Measurements from ENCODE around the gene PCDH9. TPM values are rescaled to one million over a fixed set of nuclear protein-coding genes. Genes with fewer than 3 reads are reported as not detected.

Gene PCDH9
- total RNA-seq, 4 donors from 2014 or later = 0.37 to 2.4 (median 1.5) TPM

GRCh38 chr13:66927562-66927961, 302.6 kb downstream of the PCDH9 start:
- intact Hi-C loops (cut with DNase I; ENCODE audit: low total_unique reads) (no loop called here), in situ Hi-C loops (cut with MboI; ENCODE audit: low pct_ligation_motif_present in 1 of 4, low pct_unique_long_range_greater_than_20kb in 1 of 4, low sequenced_read_pairs in 3 of 4) (no loop called here)
- no peaks in the 10 kb centered on the region for H3K36me3 ChIP-seq

DNA sequence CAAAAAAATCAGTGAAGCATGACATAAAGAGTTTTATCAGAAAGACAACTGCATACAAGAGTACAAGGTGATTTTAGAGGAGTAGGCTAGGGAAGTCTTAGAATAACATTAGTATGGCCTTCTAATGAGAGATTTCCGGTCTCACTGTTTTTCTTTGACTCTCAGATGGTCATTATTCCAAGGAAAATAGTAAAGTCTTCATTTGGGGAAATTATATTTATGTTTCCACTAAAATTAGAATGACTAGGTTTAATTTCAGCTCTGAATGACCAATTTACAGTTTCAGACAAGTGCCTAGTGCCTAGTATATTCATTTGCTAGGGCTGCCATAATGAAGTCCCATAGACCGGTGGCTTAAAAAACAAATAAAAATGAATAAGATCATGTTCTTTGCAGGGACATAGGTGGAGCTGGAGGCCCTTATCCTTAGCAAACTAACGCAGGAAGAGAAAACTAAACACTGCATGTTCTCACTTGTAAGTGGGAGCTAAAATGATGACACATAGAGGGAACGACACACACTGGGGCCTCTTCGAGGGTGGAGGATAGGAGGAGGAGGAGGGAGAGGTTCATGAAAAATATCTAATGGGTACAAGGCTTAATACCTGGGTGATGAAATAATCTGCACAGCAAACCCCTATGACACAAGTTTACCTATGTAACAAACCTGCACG, 303.1 kb downstream of the PCDH9 start:
- 66 to 72% methylated on average over 5 to 6 of the region's 6 CpGs for WGBS, 2 donors (ENCODE audit: low coverage in 1 of 2)
- intact Hi-C loops (cut with DNase I; ENCODE audit: low total_unique reads) = no loop called here
- TF ChIP-seq POLR2A (IDR thresholded peaks at IDR 0.05) = no peak
- TF ChIP-seq EP300 (IDR thresholded peaks at IDR 0.05; ENCODE audit: low read depth) = no peak
- TF ChIP-seq CTCF (IDR thresholded peaks at IDR 0.05) = no peak
- no peak for TF ChIP-seq POLR2AphosphoS5 (IDR thresholded peaks at IDR 0.05)

More at GRCh38 chr13:66927562-66927961, 302.6 kb downstream of the PCDH9 start:
- H3K27ac ChIP-seq = no peak overlapping the region
- TF ChIP-seq EP300 (IDR thresholded peaks at IDR 0.05; ENCODE audit: low read depth) (no peak), POLR2AphosphoS5 (IDR thresholded peaks at IDR 0.05) (no peak), CTCF (IDR thresholded peaks at IDR 0.05) (no peak), POLR2A (IDR thresholded peaks at IDR 0.05) (no peak)
- H3K4me1 ChIP-seq = no peaks in the 10 kb centered on the region
- H3K4me3 ChIP-seq = no peak overlapping the region
- H3K9me3 ChIP-seq = no peaks in the 10 kb centered on the region
- no peaks in the 10 kb centered on the region for H3K27me3 ChIP-seq
- no peak for DNase-seq

DNA sequence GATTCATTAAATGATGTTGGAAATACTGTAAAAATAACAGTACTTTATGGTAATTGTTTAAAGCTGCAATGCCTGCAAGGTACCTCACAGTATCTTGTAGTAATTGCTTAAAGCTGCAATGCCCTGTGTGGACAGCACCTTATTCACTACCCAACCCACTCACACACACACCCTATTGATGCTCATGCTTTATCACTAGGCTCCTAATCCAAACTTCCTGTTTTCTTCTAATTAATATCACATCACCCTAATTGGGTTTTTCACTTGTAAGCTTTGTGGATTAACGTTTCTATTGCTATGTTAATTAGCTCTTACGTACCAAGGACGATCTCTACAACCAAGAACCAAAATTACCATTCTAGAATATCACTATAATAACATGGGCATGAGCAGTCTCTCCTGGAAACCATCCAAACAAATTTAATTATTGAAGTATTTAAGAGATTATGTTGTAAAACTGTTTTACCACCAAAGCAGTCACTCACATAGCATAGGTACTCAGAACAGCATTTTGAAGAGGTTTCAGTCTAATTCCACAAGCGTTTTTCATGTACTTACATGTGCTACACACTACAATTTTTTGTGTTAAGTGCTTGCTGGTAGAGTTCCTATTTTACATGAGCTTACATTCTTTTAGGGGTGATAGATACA, 303.8 kb downstream of the PCDH9 start:
- in situ Hi-C loops (cut with MboI; ENCODE audit: low pct_ligation_motif_present in 1 of 4, low pct_unique_long_range_greater_than_20kb in 1 of 4, low sequenced_read_pairs in 3 of 4) = no loop called here
- intact Hi-C loops (cut with DNase I; ENCODE audit: low total_unique reads) = no loop called here
- no peaks in the 10 kb centered on the region for H3K4me1 ChIP-seq
- no peaks in the 10 kb centered on the region for H3K9me3 ChIP-seq
- no peak overlapping the region for H3K4me3 ChIP-seq
- H3K36me3 ChIP-seq = no peaks in the 10 kb centered on the region
- DNase-seq = no peak
- no peaks in the 10 kb centered on the region for H3K27me3 ChIP-seq
- WGBS, 2 donors (ENCODE audit: low coverage in 1 of 2) = 67 to 69% methylated on average over 4 of the region's 4 CpGs
- H3K27ac ChIP-seq = no peak overlapping the region
- TF ChIP-seq EP300 (IDR thresholded peaks at IDR 0.05; ENCODE audit: low read depth) (no peak), POLR2A (IDR thresholded peaks at IDR 0.05) (no peak), CTCF (IDR thresholded peaks at IDR 0.05) (no peak), POLR2AphosphoS5 (IDR thresholded peaks at IDR 0.05) (no peak)

More for the DNA sequence above, 303.1 kb downstream of the PCDH9 start:
- Histone ChIP-seq H3K4me1 (no peaks in the 10 kb centered on the region), H3K9me3 (no peaks in the 10 kb centered on the region), H3K36me3 (no peaks in the 10 kb centered on the region), H3K27ac (no peak overlapping the region), H3K27me3 (no peaks in the 10 kb centered on the region), H3K4me3 (no peak overlapping the region)
- DNase-seq = no peak
- in situ Hi-C loops (cut with MboI; ENCODE audit: low pct_ligation_motif_present in 1 of 4, low pct_unique_long_range_greater_than_20kb in 1 of 4, low sequenced_read_pairs in 3 of 4) = no loop called here

GRCh38 chr13:66922444-66922843, 307.7 kb downstream of the PCDH9 start:
- WGBS, 2 donors (ENCODE audit: low coverage in 1 of 2) = 50 to 54% methylated on average over 1 of the region's 1 CpG
- Histone ChIP-seq H3K9me3 (no peaks in the 10 kb centered on the region), H3K36me3 (no peaks in the 10 kb centered on the region), H3K27ac (no peak overlapping the region), H3K4me1 (no peaks in the 10 kb centered on the region), H3K4me3 (no peak overlapping the region), H3K27me3 (no peaks in the 10 kb centered on the region)
- intact Hi-C loops (cut with DNase I; ENCODE audit: low total_unique reads) (no loop called here), in situ Hi-C loops (cut with MboI; ENCODE audit: low pct_ligation_motif_present in 1 of 4, low pct_unique_long_range_greater_than_20kb in 1 of 4, low sequenced_read_pairs in 3 of 4) (no loop called here)
- TF ChIP-seq CTCF (IDR thresholded peaks at IDR 0.05) (no peak), POLR2A (IDR thresholded peaks at IDR 0.05) (no peak), POLR2AphosphoS5 (IDR thresholded peaks at IDR 0.05) (no peak), EP300 (IDR thresholded peaks at IDR 0.05; ENCODE audit: low read depth) (no peak)
- no peak for DNase-seq
